ENCODE measurements around the gene VPS52. TPM values are rescaled to one million over a fixed set of nuclear protein-coding genes. Genes with fewer than 3 reads are reported as not detected.

VPS52 gene
- total and polyA plus RNA-seq, 2 donors (not counting 1 experiment from before 2014, with no cell fraction given) = 100 to 144 TPM

GRCh38 chr6:33241968-33242367 lies 29.7 kb downstream of the VPS52 start:
- H3K9me3 ChIP-seq (ENCODE audit: control extremely low read depth in 1 of 3, control insufficient read depth in 2 of 3, insufficient read depth in 1 of 3, low read length in 2 of 3) = no peaks in the 10 kb centered on the region
- H3K27ac Mint-ChIP-seq = no peak overlapping the region
- H3K4me1 ChIP-seq (ENCODE audit: control insufficient read depth in 2 of 2, insufficient read depth in 2 of 2, low read length in 2 of 2) = no peaks in the 10 kb centered on the region
- no peak for TF ChIP-seq EZH2 (IDR thresholded peaks at IDR 0.05; ENCODE audit: borderline replicate concordance, insufficient read depth, low read depth, low read length, poor library complexity, severe bottlenecking)
- TF ChIP-seq, protein P1, sequence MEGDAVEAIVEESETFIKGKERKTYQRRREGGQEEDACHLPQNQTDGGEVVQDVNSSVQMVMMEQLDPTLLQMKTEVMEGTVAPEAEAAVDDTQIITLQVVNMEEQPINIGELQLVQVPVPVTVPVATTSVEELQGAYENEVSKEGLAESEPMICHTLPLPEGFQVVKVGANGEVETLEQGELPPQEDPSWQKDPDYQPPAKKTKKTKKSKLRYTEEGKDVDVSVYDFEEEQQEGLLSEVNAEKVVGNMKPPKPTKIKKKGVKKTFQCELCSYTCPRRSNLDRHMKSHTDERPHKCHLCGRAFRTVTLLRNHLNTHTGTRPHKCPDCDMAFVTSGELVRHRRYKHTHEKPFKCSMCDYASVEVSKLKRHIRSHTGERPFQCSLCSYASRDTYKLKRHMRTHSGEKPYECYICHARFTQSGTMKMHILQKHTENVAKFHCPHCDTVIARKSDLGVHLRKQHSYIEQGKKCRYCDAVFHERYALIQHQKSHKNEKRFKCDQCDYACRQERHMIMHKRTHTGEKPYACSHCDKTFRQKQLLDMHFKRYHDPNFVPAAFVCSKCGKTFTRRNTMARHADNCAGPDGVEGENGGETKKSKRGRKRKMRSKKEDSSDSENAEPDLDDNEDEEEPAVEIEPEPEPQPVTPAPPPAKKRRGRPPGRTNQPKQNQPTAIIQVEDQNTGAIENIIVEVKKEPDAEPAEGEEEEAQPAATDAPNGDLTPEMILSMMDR (IDR thresholded peaks at IDR 0.05) = no peak
- WGBS (ENCODE audit: insufficient coverage) = no CpG with 5 or more reads among the region's 3 CpGs
- H3K4me2 ChIP-seq (replicated peaks; ENCODE audit: low read depth, low read length, poor library complexity, severe bottlenecking) = no peak overlapping the region
- H3K27ac ChIP-seq (ENCODE audit: low read length in 2 of 2) = no peak overlapping the region
- H2AFZ ChIP-seq (ENCODE audit: insufficient read depth, low read depth, low read length, poor library complexity, severe bottlenecking) = no peak overlapping the region
- ChIA-PET POLR2A (no interaction called here), CTCF (no interaction called here)
- H3K27me3 ChIP-seq (replicated peaks in 1 of 4; ENCODE audit: control extremely low read depth in 1 of 4, control insufficient read depth in 3 of 4, insufficient read depth in 4 of 4, low read length in 3 of 4) = peaks cover 0 to 8% (median 0%) of the 10 kb centered on the region in 4 experiments
- no peak for ATAC-seq (ENCODE audit: low read depth)
- no peaks in the 10 kb centered on the region for H3K36me3 ChIP-seq (replicated peaks in 1 of 2; ENCODE audit: control extremely low read depth in 1 of 2, control insufficient read depth in 1 of 2, extremely low read depth in 1 of 2, insufficient read depth in 2 of 2, low read length in 1 of 2)
- no peaks in the 10 kb centered on the region for H3K79me2 ChIP-seq (ENCODE audit: control insufficient read depth, insufficient read depth, low read length)
- no peaks in the 10 kb centered on the region for H4K20me1 ChIP-seq (ENCODE audit: control insufficient read depth, insufficient read depth, low read length, poor library complexity, severe bottlenecking)
- H3K9ac ChIP-seq (ENCODE audit: low read length) = no peak overlapping the region
- intact Hi-C loops (cut with micrococcal nuclease) = loop anchor here (10.0 kb wide), 1 partner anchor 347 kb away; no protein-coding TSS in a partner anchor
- no peak overlapping the region for H3K4me3 ChIP-seq (ENCODE audit: control extremely low read depth in 1 of 5, extremely low read depth in 1 of 5, insufficient read depth in 1 of 5, low read depth in 2 of 5, low read length in 4 of 5)
- no peak for DNase-seq
- H3K9me3 Mint-ChIP-seq (ENCODE audit: insufficient read depth) = no peaks in the 10 kb centered on the region
- H3K4me1 Mint-ChIP-seq = peaks cover 3% of the 10 kb centered on the region
- H3K27me3 Mint-ChIP-seq = peaks cover 34% of the 10 kb centered on the region
- no peak overlapping the region for H3K4me3 Mint-ChIP-seq

DNA sequence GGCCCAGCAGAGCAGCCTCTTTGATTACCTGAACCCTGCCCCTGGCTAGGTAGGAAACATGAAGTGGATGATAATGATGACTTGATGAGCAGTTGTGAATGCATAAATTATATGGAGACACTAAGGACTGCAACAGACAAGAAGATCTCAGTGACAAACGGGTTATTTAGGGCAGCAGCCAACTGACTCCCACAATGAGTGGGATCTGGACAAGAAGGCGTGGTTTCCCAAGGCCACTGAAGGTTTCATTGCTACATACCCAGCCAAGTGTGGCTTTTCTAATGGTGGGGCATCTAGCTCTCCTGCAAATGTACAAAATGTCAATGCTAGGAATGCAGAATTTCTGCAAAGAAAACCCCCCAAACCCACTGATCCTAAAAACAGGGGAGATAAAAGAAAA lies 33.9 kb downstream of the VPS52 start:
- H3K27me3 Mint-ChIP-seq = peaks cover 49% of the 10 kb centered on the region
- H3K4me1 Mint-ChIP-seq = peaks cover 3% of the 10 kb centered on the region
- no peaks in the 10 kb centered on the region for H3K36me3 ChIP-seq (replicated peaks in 1 of 2; ENCODE audit: control extremely low read depth in 1 of 2, control insufficient read depth in 1 of 2, extremely low read depth in 1 of 2, insufficient read depth in 2 of 2, low read length in 1 of 2)
- CTCF ChIA-PET = interaction anchor here (1.1 to 1.2 kb wide), 4 partner anchors 33 to 237 kb away, joined by 3 to 4 read pairs (median 4); partner anchors contain the start of gene VPS52
- H3K9me3 Mint-ChIP-seq (ENCODE audit: insufficient read depth) = no peaks in the 10 kb centered on the region
- H3K79me2 ChIP-seq (ENCODE audit: control insufficient read depth, insufficient read depth, low read length) = no peaks in the 10 kb centered on the region
- POLR2A ChIA-PET = interaction anchor here (0.6 kb wide), 1 partner anchor 237 kb away, joined by 6 read pairs; no protein-coding TSS in a partner anchor
- no peaks in the 10 kb centered on the region for H3K9me3 ChIP-seq (ENCODE audit: control extremely low read depth in 1 of 3, control insufficient read depth in 2 of 3, insufficient read depth in 1 of 3, low read length in 2 of 3)
- no peak overlapping the region for H3K4me3 ChIP-seq (ENCODE audit: control extremely low read depth in 1 of 5, extremely low read depth in 1 of 5, insufficient read depth in 1 of 5, low read depth in 2 of 5, low read length in 4 of 5)
- DNase-seq = no peak
- no peak overlapping the region for H3K9ac ChIP-seq (ENCODE audit: low read length)
- H2AFZ ChIP-seq (ENCODE audit: insufficient read depth, low read depth, low read length, poor library complexity, severe bottlenecking) = no peak overlapping the region
- no peak overlapping the region for H3K4me3 Mint-ChIP-seq
- no peak overlapping the region for H3K27ac Mint-ChIP-seq
- 80% methylated on average over 2 of the region's 2 CpGs for WGBS (ENCODE audit: insufficient coverage)
- H3K27me3 ChIP-seq (replicated peaks in 1 of 4; ENCODE audit: control extremely low read depth in 1 of 4, control insufficient read depth in 3 of 4, insufficient read depth in 4 of 4, low read length in 3 of 4) = peaks cover 0 to 24% (median 3%) of the 10 kb centered on the region in 4 experiments
- H3K27ac ChIP-seq (ENCODE audit: low read length in 2 of 2) = no peak overlapping the region
- intact Hi-C loops (cut with micrococcal nuclease) = no loop called here
- TF ChIP-seq, protein P1 (IDR thresholded peaks at IDR 0.05) = no peak
- no peak for TF ChIP-seq EZH2 (IDR thresholded peaks at IDR 0.05; ENCODE audit: borderline replicate concordance, insufficient read depth, low read depth, low read length, poor library complexity, severe bottlenecking)
- H3K4me2 ChIP-seq (replicated peaks; ENCODE audit: low read depth, low read length, poor library complexity, severe bottlenecking) = no peak overlapping the region
- no peaks in the 10 kb centered on the region for H3K4me1 ChIP-seq (ENCODE audit: control insufficient read depth in 2 of 2, insufficient read depth in 2 of 2, low read length in 2 of 2)
- ATAC-seq (ENCODE audit: low read depth) = no peak
- H4K20me1 ChIP-seq (ENCODE audit: control insufficient read depth, insufficient read depth, low read length, poor library complexity, severe bottlenecking) = no peaks in the 10 kb centered on the region

Data from B cell (primary cell).